HPDE6-E6E7 (cell line): ENCODE measurements around the gene RASA4B.
A peak's percentile ranks its signal among the peaks of the same experiment; 100 is the strongest.

ENCODE experiments used
- DNase-seq: peaks from one replicate; pipeline ENCODE4 v3.0.0; 2011; ENCODE audit warnings: missing footprints; ENCODE audit errors: extremely low spot score

RASA4B gene

DNA sequence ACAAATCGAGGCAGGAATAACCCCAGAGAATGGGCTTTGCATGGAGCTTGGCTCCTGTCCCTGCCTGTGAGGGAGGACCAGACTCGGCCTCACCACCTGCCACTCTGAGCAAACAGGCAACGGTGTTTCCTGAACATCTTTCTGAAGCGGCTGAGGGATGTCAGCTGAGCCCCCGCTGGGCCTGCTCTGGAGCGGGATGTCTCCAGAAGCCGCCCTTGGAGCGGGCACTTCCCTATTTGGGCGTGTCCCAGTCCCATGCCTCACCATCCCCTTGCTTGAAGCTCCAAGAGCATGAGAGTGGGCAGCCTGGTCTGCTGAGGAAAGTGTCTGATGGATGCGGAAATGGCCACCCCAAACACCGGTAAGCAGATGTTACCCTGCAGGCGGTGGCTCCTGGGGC, 63.1 kb downstream of the RASA4B start:
- DNase-seq: no peak

DNA sequence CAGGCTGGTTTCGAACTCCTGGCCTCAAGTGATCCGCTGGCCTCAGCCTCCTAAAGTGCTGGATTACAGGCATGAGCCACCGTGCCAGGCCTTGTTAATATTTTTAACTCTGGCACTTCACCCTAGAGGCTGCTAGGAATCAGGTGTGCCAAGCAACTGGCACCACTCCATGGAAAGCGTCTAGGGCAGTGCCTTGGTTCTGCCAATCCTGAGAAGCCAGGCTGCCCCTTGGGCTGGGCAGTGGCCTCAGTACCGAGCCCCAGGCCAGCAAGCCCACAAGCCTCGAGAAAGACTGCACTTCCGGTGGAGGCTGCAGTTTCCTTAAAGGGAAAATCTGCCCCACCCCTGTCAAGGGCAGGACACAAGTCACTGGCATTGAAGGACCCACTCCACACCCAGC, 64.3 kb downstream of the RASA4B start:
- no peak for DNase-seq

DNA sequence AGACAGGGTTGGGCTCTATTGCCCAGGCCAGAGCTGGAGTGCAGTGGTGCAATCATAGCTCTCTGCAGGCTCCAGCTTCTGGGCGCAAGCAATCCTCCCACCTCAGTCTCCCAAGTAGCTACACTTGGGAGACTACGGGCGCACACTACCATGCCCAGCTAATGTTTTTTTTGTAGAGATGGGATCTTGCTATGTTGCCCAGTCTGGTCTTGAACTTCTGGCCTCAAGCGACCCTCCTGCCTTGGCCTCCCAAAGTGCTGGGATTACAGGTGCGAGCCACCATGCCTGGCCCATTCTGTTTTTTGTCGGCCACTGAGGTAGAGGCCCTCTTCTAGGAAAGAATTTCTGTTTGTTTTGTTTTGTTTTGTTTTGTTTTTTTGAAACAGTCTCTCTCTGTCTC, 65.1 kb downstream of the RASA4B start:
- no peak for DNase-seq

DNA sequence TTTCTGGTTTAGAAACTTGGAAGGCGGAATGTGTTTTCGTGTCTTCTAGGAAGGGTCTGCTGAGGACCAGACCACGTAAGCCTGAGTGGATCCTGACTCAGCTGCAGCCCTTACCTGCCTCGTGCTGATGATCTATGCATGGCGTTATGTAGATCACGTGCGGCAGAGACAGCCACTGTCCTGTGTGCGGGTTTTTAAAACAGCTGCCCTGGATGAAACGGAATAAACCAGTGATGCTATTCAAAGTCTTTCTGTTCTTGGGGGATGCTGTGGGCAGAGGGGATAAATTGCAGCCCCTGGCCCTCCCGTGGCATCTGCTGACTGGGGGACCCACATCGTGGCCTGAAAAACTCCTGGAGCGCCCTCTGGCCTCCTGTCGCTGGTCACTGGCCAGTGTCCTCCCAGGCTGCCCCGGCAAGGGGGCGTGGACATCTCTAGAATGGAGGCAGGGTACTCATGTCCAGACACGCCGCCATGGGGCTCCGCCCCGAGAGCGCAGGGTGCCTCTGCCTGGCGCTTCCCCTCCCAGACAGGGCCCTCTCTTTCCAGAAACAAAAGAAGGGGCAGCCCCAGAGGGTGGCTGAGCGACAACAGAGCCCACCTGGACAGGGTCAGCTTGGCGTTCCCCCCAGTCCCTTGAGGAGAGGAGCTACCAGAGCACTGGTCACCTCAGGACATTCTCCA, 66.1 kb downstream of the RASA4B start:
- peak; percentile 87 for DNase-seq

DNA sequence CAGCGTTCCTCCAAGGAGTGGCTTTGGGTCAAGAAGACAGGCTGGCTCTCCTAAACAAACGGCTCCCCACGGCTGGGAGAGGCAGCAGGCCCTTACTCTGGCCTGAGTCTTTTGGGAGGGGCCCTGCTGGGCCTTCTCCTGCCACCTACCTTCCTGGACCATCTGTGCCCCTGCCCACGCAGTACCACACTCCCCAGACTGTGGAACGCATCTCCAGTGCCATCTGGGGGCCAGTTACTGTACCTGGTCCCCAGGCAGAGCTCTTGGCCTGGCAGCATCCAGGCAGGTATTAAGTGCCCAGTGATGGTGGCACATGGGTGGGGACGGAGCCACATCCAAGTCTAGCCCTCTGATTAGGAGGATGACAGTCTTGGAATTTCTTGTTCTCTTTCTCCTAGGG, 67.3 kb downstream of the RASA4B start:
- DNase-seq: no peak

DNA sequence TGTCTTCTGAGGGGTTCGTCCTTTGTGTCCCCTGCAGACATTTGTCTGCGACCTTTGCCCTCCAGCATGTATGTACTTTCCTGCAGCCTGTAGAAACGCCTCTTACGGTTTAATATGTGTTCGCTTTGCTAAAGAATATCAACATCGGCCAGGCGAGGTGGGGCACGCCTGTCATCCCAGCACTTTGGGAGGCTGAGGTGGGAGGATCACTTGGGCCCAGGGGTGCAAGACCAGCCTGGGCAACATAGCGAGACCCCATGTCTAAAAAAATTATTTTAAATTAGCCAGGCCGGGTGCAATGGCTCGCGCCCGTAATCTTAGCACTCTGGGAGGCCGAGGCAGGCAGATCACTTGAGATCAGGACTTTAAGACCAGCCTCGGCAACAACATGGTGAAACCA, 68.4 kb downstream of the RASA4B start:
- no peak for DNase-seq

DNA sequence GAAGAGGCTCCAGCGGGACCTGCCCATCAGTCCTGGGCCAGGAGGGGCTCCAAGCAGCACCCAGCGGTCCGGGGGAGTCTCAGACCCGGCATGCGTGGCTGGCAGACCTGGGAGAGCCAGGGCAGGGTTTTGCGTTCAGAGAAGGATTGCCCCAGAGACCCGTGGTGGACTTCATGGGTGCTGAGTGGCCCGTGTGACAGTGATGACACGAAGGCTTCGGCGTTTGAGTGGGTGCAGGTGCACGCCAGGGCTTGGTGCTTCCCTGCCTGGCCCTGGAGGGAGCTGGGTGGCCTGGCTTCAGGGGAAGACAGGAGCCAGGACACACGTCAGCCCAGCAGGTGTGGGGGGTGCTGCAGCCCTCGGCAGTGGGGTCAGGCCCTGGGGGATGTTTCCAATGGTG, 70.3 kb downstream of the RASA4B start:
- DNase-seq: no peak

DNA sequence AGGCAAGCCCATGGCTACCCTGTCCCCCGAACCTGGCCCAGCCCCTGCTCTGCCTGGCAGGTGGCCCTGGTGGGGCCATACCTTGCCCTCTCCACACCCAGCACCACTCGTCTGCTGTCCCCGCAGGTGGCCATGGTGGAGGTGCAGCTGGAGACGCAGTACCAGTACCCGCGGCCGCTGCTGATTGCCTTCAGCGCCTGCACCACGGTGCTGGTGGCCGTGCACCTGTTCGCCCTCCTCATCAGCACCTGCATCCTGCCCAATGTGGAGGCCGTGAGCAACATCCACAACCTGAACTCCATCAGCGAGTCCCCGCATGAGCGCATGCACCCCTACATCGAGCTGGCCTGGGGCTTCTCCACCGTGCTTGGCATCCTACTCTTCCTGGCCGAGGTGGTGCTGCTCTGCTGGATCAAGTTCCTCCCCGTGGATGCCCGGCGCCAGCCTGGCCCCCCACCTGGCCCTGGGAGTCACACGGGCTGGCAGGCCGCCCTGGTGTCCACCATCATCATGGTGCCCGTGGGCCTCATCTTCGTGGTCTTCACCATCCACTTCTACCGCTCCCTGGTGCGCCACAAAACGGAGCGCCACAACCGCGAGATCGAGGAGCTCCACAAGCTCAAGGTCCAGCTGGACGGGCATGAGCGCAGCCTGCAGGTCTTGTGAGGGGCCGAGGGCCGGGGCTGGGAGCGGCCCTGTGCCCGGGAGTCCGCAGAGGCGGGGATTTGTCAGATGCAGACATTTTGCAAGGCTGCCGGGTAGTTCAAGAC, 71.0 kb downstream of the RASA4B start:
- DNase-seq: no peak

DNA sequence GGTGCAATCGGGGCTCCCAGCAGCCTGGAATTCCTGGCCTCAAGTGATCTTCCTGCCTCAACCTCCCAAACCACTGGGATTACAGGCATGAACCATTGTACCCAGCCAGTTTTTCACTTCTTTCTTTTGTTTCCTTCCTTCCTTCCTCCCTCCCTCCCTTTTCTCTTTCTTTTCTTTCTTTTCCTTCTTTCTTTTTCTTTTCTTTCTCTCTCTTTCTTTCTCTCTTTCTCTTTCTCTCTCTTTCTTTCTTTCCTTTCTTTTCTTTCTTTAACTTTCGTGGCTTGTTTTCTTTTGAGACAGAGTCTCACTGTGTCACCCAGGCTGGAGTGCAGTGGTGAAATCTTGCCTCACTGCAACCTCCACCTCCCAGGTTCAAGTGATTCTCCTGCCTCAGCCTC, 71.9 kb downstream of the RASA4B start:
- no peak for DNase-seq

DNA sequence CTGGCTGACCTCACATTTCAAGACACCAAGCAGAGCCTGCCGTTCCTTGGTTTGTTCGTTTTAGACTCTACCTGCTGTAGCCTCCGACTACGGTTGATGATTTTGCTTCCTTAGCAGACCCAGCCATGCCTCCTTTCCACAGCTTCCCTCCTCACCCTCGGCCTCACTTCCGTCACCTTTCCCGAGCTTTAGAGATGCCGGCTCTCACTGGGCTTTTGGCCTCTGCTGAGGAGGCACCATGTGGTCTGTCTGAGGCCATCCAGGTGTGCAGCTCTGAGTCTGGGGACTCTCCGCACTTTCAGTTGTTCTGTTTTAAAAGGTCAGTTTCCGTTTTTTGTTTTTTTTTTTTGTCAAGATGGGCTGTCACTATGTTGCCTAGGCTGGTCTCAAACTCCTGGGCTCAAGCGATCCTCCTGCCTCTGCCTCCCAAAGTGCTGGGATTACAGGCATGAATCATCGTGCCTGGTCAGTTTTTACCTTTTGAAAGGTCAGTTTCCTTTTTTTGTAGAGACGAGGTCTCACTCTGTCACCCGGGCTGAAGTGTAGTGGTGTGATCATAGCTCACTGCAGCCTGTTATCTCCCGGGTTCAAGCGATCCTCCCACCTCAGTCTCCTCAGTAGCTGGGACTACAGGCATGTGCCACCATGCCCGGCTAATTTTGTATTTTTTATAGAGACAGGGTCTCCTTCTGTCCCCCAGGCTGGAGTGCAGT, 72.5 kb downstream of the RASA4B start:
- DNase-seq: no peak

DNA sequence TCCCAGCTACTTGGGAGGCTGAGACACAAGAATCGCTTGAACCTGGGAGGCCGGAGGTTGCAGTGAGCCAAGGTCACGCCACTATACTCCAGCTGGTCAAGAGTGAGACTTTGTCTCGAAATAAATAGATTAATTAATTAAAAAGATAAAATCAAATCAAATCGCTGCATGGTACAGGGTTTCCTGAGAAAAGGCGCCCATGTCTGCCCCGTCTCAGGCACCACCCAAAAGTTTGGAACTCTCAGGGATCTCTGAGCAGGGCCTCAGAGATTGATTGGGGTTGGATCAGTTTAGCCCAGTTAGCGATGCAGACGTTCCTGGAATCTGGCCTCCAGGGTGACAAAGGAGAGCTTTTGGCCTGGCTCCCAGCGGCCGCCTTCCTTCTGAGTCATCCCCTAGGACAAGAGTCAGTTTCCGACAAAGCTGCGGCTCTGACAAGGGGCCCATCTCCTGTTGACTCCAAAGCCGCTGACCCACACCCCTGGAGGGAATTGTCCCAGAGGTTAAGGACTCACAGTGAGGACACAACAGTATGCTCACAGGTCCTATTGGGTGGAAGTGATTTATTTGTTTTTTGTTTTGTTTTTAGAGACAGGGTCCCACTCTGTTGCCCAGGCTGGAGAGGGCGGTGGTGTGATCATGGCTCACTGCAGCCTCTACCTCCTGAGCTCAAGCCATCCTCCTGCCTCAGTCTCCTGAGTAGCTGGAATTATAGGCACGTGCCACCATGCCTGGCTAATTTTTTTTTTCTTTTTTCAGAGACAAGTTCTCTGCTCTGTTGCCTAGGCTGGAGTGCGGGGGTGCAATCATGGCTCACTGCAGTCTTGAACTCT, 77.4 kb downstream of the RASA4B start:
- DNase-seq: peak; percentile 88

DNA sequence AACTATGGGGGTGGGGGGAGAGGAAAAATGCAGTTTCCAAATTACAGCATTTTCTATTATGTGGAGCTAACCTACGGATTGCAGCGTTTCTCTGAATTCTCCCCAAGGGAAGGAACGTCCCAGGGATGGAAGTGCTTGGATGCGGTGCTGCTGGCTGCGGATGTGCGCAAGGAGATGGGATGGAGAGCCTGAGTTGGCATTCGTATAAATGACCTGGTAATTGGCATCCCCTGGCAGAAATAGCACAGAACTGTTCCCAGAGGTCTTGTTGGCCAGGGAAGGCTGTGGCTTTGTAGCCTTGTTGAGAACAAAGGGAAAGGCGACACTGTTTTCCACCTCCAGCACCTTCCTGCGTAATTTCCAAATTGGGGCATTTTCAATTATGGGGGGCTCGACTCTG, 81.5 kb downstream of the RASA4B start:
- no peak for DNase-seq

DNA sequence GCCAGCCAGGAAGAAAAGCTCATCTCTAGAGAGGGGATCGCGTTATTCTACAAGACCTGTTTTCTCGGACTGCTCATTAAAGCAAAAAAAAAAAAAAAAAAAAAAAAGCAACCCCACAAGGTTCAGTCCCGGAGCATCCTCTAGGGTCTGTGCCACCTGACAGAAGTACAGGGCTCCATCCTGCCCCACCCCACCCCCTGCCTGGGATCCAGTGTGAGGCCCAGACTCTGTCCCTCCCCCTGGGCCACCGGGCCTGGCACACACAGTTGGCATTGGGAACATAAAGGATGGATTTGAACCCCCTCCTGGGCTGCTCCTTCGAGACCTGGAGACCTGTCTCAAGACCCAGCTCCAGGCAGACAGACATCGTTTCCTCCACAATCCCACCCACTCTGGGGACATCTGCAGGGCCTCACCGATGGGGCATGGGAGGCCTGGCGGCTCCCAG, 83.5 kb downstream of the RASA4B start:
- DNase-seq: no peak

DNA sequence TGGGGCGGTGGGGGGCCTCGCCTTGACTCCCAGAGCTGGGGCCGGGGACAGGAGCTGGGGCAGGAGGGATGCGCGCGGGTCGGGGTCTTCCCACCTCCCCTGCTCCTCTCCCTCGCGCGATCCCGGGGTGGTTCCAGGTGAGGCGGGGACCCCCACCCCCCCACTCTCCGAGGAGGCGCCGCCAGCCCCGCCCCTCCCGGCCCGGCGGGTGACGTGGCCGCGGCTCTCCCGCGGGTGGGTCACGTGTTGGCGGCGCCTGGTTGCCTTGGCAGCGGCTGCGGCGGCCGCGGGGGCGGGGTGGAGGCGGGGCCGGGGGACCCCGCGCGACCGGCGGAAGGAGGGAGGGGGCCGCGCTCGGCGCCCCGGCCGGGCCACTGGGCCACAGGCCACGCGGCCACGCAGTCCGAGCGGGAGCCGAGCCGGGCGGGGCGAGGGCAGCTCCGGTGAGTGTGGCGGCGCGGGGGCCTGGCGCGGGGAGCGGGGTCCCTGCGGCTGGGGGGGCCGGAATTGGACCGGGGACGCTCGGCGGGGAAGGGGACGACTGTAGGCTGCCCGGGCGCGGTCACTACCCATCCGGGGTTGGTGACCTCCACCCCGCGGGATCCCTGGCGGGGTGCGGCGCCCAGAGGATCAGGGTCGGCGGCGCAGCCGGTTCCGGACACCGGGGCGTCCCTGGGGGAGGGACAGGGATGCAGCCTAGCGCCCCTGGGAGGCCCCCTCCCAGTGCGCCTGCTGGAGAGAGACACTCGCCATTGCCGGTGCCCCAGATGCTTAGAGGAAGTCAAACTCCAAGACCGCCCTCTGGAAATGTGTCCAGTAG, 84.1 kb downstream of the RASA4B start, which contains the start of gene ORAI2:
Gene ORAI2 (plus strand): TSS at position 357 of the 820 bp plus-strand sequence. CDS start 5,382 bp downstream, outside the sequence.
- peak; percentile 58 for DNase-seq
